Measurements from ENCODE around the gene ANKRD23.

DNA sequence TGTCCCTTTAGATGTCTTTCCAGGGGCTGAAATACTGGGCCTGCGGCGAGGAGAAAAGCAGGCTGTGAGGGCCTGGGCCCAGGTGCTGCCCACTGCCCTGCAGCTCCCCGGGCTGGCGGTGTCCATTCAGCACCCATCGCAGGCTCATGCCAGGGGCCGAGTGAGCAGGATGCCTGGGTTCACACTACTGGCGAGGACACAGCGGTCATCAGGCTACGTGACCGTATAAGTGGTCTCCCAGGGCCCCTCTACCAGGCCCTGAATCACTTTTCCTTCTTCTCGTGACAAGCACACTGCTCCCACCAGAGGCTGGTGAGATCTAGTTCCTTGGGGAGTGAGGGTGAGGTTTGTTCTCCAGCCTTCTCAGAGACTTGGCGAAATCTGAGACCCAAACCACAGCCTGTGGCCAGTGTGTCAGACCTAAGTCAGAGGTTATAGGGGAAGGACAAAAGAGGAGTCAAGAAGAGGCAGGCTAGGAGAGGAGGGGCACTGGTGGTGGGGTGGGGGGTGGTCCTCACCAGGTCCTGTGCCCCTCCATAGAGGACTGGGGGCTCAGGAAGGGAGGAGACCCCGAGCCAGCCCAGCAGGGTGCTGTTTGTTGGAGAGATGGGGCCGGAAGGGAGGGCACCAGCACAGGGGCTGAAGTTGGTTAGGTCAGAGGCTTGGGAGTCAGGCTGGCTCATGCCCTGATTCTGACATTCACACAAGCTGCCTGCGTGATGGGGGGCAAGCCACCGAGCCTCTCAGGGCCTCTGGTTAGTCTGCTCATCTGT is 32.6 kb upstream of the ANKRD23 start:
- TF ChIP-seq TCF12 (IDR thresholded peaks at IDR 0.05; ENCODE audit: low read depth) (no peak), ZBTB7A (IDR thresholded peaks at IDR 0.05; ENCODE audit: low read depth) (no peak), CREB1 (IDR thresholded peaks at IDR 0.05; ENCODE audit: low read depth) (no peak), TEAD4 (IDR thresholded peaks at IDR 0.05) (no peak), YY1 (IDR thresholded peaks at IDR 0.05; ENCODE audit: low read depth) (no peak), EP300 (IDR thresholded peaks at IDR 0.05; ENCODE audit: borderline replicate concordance) (no peak), RAD21 (IDR thresholded peaks at IDR 0.05; ENCODE audit: low read depth) (no peak), FOXM1 (IDR thresholded peaks at IDR 0.05; ENCODE audit: borderline replicate concordance, low read depth) (no peak), MAX (IDR thresholded peaks at IDR 0.05) (no peak), EGR1 (IDR thresholded peaks at IDR 0.05) (no peak), CEBPB (IDR thresholded peaks at IDR 0.05) (no peak), TAF1 (IDR thresholded peaks at IDR 0.05; ENCODE audit: low read depth) (no peak)
